MCF 10A (cell line): Measurements from ENCODE around the gene NPDC1. TPM values are rescaled to one million over a fixed set of nuclear protein-coding genes. Genes with fewer than 3 reads are reported as not detected.

Experiments
- BruUV-seq: library from RNA; stranded (reverse); fragments of 400-500 nt; replicated peaks from 2 replicates; lab custom pipeline; 2021; lab: Mats Ljungman, UMichigan
- CTCF ChIA-PET: fragments of 300-600 bp; sonication (Branson Sonifier 250); formaldehyde crosslinking; extraction: SDS; loops from one replicate; lab custom pipeline; 2021; ENCODE audit warnings: antibody characterized with exemption, inconsistent platforms; lab: Yijun Ruan, JAX
- POLR2A ChIA-PET: fragments of 300-600, 350-650 bp; sonication (Branson Sonifier 250); formaldehyde crosslinking; extraction: SDS; loops from one replicate; lab custom pipeline; 2020; ENCODE audit warnings: antibody characterized with exemption, inconsistent platforms; lab: Yijun Ruan, JAX
- DNase-seq: peaks from one replicate; pipeline ENCODE4 v3.0.0-alpha.2; 2018; ENCODE audit not compliant: unreplicated experiment
- H3K27ac Mint-ChIP-seq: one replicate; pipeline ENCODE4 v1.8.0; 2022; ENCODE audit warnings: mild to moderate bottlenecking, low read depth, mixed read lengths; ENCODE audit not compliant: unreplicated experiment
- H3K27me3 Mint-ChIP-seq: one replicate; pipeline ENCODE4 v1.8.0; 2022; ENCODE audit warnings: mixed read lengths; ENCODE audit not compliant: insufficient read depth, unreplicated experiment
- H3K36me3 Mint-ChIP-seq: one replicate; pipeline ENCODE4 v1.8.0; 2022; ENCODE audit warnings: mild to moderate bottlenecking, moderate library complexity, mixed read lengths; ENCODE audit not compliant: insufficient read depth, unreplicated experiment
- H3K4me1 Mint-ChIP-seq: one replicate; pipeline ENCODE4 v1.8.0; 2022; ENCODE audit warnings: mixed read lengths; ENCODE audit not compliant: insufficient read depth, unreplicated experiment
- H3K4me3 Mint-ChIP-seq: one replicate; pipeline ENCODE4 v1.8.0; 2022; ENCODE audit warnings: mild to moderate bottlenecking, moderate library complexity, mixed read lengths; ENCODE audit not compliant: unreplicated experiment
- H3K9me3 Mint-ChIP-seq: one replicate; pipeline ENCODE4 v1.8.0; 2022; ENCODE audit warnings: mixed read lengths; ENCODE audit not compliant: unreplicated experiment
- intact Hi-C: fragments of 100-400 bp; cut with micrococcal nuclease; formaldehyde crosslinking; loops from 2 replicates; pipeline ENCODE4 v1.14.1; 2022
- total RNA-seq: library from RNA; stranded (reverse); gene quantifications from 2 replicates; pipeline ENCODE4 v1.2.3, GENCODE V29; 2022
- TF ChIP-seq, protein P1 (sequence below): fragments of 200-600 bp; IDR thresholded peaks from one replicate; pipeline ENCODE4 v1.8.0; 2022; ENCODE audit warnings: antibody characterized with exemption, mild to moderate bottlenecking; ENCODE audit not compliant: unreplicated experiment

NPDC1 gene
- total RNA-seq, 1 experiment from 2014 or later, result 161 TPM

DNA sequence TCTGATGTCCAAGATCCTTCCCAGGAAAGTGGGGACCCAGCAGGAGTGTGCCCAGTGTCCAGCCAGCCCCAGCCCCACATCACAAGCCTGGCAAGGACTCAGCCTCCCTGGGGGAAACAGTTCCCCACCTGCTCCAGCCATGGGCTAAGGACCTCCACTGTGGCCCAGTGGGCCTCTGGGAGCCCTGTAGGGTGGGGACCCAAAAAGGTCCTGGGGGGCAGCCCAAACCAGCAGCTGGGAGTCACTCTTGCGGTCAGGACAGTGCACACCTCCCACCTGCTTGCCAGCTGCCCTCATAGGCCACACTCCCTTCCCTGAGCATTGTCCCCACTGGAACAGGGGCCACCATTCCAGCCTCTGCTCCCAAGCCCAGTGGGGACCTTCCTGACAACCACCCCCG, 19.6 kb downstream of the NPDC1 start:
- H3K27me3 Mint-ChIP-seq, result no peaks in the 10 kb centered on the region
- intact Hi-C loops, result no loop called here
- POLR2A ChIA-PET, result interaction anchor here (1.0 to 1.3 kb wide), 3 partner anchors 9 to 226 kb away, joined by 3 to 6 read pairs (median 4); partner anchors contain the start of gene TPRN

DNA sequence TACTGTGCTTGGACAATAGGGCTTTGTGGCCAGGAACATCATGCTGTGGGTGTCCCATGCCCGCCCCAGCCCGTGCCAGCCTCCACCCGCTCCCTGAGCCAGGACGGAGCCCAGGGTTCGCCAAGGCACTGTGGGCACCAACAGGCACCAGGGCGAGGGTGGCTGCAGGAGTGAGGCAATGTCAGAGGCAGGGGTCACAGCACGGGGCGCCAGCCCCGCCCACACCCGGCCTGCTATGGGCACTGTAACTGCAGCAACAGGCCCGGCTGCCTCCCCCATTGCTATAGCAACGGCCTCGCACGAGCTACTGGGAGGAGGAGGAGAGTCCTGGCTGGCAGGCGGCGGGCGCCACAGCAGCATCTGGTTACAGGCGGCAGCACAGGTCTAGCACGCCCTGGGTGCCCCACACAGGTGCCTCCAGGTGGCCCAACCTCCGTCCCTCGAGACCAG, 20.4 kb downstream of the NPDC1 start:
- DNase-seq, result no peak
- CTCF ChIA-PET, result interaction anchor here (0.5 to 8.1 kb wide), 8 partner anchors 10 to 558 kb away, joined by 3 to 85 read pairs (median 4); partner anchors contain the start of gene SAPCD2
- POLR2A ChIA-PET, result interaction anchor here (0.7 to 0.9 kb wide), 2 partner anchors 10 to 82 kb away, joined by 3 to 4 read pairs; partner anchors contain the start of gene FBXW5

More for the DNA sequence above, 19.6 kb downstream of the NPDC1 start:
- peaks cover 8% of the 10 kb centered on the region for H3K4me1 Mint-ChIP-seq
- no peak overlapping the region for H3K27ac Mint-ChIP-seq
- CTCF ChIA-PET, result interaction anchor here (0.6 to 8.1 kb wide), 9 partner anchors 9 to 1163 kb away, joined by 3 to 85 read pairs (median 4); partner anchors contain the start of gene SAPCD2
- no peak for DNase-seq
- H3K9me3 Mint-ChIP-seq, result no peaks in the 10 kb centered on the region
- no peak overlapping the region for H3K4me3 Mint-ChIP-seq
- TF ChIP-seq, protein P1, sequence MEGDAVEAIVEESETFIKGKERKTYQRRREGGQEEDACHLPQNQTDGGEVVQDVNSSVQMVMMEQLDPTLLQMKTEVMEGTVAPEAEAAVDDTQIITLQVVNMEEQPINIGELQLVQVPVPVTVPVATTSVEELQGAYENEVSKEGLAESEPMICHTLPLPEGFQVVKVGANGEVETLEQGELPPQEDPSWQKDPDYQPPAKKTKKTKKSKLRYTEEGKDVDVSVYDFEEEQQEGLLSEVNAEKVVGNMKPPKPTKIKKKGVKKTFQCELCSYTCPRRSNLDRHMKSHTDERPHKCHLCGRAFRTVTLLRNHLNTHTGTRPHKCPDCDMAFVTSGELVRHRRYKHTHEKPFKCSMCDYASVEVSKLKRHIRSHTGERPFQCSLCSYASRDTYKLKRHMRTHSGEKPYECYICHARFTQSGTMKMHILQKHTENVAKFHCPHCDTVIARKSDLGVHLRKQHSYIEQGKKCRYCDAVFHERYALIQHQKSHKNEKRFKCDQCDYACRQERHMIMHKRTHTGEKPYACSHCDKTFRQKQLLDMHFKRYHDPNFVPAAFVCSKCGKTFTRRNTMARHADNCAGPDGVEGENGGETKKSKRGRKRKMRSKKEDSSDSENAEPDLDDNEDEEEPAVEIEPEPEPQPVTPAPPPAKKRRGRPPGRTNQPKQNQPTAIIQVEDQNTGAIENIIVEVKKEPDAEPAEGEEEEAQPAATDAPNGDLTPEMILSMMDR, result no peak
- BruUV-seq, result no TSS peak
- H3K36me3 Mint-ChIP-seq, result peaks cover 5% of the 10 kb centered on the region

DNA sequence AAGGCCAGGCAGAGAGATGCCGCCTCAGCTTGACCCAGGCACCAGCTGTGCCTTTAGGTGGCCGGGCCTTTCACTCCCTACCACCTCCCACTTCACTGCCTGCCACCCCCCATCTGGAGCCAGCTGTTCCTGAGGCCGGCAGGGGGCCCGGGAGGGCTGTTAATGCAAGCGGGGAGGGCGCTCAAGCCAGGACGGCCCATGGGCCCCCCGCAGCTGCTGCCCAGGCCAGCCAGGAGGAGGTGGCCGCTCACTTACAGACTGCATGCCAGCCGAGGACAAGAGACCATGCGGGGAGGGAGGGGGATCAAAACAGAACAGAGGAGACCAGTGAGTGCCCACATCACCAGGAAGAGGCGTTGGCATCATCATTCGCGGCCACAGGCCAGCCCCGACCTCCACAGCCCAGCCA, 22.4 kb downstream of the NPDC1 start:
- no peaks in the 10 kb centered on the region for H3K4me1 Mint-ChIP-seq
- CTCF ChIA-PET, result no interaction called here
- no peak for DNase-seq
- TF ChIP-seq, protein P1, result no peak
- intact Hi-C loops, result no loop called here
- H3K27me3 Mint-ChIP-seq, result no peaks in the 10 kb centered on the region
- BruUV-seq, result no TSS peak
- no peaks in the 10 kb centered on the region for H3K9me3 Mint-ChIP-seq
- POLR2A ChIA-PET, result interaction anchor here (0.7 kb wide), 1 partner anchor 55 kb away, joined by 3 read pairs; no protein-coding TSS in a partner anchor
- no peak overlapping the region for H3K27ac Mint-ChIP-seq
- peaks cover 3% of the 10 kb centered on the region for H3K36me3 Mint-ChIP-seq
- H3K4me3 Mint-ChIP-seq, result no peak overlapping the region

More for the DNA sequence above, 20.4 kb downstream of the NPDC1 start:
- TF ChIP-seq, protein P1, result no peak
- Mint-ChIP-seq H3K4me3 (no peak overlapping the region), H3K27ac (no peak overlapping the region), H3K4me1 (peaks cover 8% of the 10 kb centered on the region), H3K27me3 (no peaks in the 10 kb centered on the region), H3K36me3 (peaks cover 5% of the 10 kb centered on the region), H3K9me3 (no peaks in the 10 kb centered on the region)
- BruUV-seq, result no TSS peak
- intact Hi-C loops, result no loop called here

DNA sequence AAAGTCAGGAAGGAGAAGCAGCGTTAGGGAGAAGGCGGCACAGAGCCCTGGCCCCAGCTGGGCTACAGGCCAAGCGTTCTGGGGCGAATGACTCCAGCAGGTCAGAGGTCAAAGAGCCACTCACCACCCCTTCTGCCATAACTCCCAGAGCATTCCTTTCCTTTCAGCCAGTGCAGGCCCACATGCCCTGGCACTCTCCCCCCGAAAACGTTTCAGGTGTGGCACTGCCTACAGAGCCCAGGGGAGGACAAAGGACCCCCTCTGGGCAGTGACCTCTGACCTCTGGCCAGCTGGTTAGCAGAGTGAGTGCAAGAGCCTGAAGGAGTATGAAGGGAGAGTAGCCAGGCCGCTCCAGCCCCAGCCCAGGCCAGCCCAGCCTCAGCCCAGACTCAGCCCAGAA, 22.8 kb downstream of the NPDC1 start:
- Mint-ChIP-seq H3K4me1 (no peaks in the 10 kb centered on the region), H3K27ac (no peak overlapping the region), H3K27me3 (no peaks in the 10 kb centered on the region), H3K4me3 (no peak overlapping the region), H3K36me3 (no peaks in the 10 kb centered on the region), H3K9me3 (no peaks in the 10 kb centered on the region)
- POLR2A ChIA-PET, result interaction anchor here (0.7 kb wide), 1 partner anchor 54 kb away, joined by 3 read pairs; no protein-coding TSS in a partner anchor
- no TSS peak for BruUV-seq
- DNase-seq, result no peak
- CTCF ChIA-PET, result no interaction called here
- TF ChIP-seq, protein P1, result no peak
- intact Hi-C loops, result no loop called here
